Activated CD8-positive, alpha-beta memory T cell treated with anti-CD3 and anti-CD28 coated beads for 1 hour (primary cell): ENCODE measurements around the gene FRRS1.

Experiments
- DNase-seq, 2 donors: peaks; one replicate each; pipeline ENCODE4 v3.0.0-alpha.2; 2020; ENCODE audit warnings: low read depth in 1 of 2; ENCODE audit errors: extremely low read depth in 1 of 2

FRRS1 gene

DNA sequence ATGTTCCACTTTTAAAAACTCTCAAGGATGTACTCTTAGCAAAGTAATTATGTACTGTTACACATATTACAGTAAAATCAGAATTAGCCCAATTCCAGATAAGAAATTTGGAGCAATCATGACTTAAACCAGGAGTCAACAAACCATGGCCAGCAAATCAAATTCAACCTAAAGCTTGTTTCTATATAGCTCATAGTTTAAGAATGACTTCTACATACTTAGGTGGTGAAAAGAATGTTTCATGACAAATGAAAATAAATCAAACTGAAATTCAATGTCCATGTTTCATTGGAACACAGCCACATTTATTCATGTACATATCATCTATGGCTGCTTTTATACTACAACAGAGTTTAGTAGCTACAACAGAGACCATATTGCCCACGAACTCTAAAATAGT, 35.1 kb downstream of the FRRS1 start:
- DNase-seq = no peak

DNA sequence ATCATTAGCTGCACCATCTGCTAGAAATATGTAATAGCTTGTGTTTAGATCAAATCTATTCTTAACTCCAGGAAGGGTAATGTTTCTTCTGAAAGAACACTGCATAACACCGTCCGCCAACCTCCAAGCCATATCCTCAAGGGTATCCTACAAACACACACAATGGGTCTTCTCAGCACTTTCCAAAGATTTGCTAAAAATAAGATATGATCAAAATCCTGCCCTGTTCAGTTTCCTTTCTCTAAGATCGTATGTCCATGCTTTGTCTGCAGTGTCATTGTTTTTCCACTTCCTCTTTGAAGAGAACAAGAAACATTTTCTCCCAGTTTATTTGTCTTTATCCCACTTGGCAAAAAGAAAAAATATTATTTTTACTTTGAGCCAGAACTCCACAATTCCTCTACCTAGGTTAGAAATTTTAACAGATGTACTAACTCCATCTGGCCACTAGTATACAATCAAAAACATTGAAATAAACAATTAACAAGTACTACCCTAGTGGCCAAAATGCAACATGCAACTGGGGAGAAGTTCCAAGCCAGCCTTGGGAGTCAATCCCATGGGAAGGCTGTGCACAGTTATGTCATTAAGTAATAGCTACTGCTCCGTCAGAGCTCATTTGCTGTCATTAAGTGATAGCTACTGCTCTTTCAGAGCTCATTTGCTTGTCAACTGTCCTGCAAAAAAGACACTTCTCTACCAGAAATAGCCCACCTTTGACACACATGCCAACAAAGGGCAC, 37.8 kb downstream of the FRRS1 start:
- DNase-seq = no peak

DNA sequence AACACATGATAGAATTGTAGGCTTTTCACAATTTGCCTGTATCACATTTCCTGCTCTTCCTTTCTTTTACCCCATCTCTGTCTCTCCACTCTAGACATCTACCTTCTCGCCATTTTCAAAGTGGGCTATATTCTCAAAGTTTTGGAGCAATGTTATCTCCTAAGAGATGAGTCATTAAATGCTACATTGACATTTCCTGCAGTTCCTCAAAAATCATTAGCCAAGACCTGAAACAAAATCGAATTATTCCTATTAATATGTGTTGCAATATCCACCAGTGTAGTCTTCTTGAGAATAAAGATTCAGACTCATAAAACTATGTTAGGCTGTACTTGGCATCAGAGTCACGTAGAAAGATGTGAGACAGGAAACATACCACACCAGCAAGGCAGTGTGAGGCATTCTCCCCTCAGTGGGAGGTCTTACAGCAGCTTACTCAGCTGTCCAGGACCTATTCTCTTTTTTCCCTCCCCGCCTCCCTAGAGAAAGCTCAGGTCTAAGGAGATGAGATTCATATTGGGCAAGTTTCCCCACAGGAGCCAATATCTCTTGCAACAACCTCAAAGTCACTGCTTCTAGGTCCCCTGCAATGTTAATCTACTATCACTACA, 38.8 kb downstream of the FRRS1 start:
- no peak for DNase-seq

DNA sequence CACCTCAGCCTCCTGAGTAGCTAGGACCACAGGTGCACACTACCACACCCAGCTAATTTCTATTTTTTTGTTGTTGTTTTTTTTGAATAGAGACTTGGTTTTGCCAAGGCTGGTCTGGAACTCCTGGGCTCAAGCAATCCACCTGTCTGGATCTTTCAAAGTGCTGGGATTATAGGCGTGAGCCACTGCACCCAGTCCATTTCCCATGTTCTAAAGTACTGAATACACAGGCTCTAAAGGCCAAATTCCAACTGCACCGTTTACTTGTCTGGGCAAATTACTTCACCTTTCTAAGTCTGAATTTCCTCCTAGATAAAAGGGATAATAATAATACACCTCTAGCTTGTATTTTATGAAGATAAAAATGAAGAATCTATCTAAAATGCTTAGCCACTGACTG, 39.6 kb downstream of the FRRS1 start:
- no peak for DNase-seq

DNA sequence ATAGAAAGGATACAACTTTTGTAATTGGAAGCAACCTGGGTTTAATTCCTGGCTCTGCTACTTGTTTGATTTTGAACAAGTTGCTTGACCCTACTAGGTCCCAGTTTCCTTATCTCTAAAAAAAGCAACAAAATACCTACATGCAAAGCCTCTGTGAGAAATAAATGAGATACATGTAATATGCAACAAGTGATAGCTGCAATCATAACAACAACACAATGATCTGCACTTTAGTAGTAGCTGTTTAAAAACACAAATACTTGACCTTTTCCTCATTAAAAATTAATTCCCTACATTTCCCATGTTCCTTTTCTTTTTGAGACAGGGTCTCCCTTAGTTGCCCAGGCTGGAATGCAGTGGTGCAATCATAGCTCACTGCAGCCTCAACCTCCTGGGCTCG, 40.0 kb downstream of the FRRS1 start:
- no peak for DNase-seq

DNA sequence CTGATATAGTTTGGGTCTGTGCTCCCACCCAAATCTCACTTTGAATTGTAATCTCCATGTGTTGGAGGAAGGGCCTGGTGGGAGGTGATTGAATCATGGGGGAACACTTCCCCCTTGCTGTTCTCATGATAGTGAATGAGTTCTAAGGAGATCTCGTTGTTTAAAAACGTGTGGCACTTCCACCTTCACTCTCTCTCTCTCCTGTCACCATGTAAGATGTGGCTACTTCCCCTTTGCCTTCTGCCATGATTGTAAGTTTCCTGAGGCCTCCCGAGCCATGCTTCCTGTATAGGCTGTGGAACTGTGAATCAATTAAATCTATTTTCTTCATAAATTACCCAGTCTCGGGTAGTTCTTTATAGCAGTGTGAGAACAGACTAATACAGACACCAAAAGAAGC, 40.4 kb downstream of the FRRS1 start:
- DNase-seq = no peak

DNA sequence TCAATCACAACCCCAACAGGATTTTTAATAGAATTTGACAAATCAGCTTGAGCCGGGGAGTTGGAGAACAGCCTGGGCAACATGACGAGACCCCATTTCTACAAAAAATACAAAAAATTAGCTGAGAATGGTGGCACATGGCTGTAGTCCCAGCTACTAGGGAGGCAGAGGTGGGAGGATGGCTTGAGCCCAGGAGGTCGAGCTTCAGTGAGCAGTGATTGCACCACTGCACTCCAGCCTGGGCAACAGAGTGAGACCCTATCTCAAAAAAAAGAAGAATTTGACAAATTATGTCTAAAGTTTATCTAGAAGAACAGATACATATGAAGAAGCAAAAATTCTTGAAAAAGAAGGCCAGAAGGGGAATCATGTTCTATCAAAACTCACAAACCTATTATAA, 43.2 kb downstream of the FRRS1 start:
- no peak for DNase-seq

DNA sequence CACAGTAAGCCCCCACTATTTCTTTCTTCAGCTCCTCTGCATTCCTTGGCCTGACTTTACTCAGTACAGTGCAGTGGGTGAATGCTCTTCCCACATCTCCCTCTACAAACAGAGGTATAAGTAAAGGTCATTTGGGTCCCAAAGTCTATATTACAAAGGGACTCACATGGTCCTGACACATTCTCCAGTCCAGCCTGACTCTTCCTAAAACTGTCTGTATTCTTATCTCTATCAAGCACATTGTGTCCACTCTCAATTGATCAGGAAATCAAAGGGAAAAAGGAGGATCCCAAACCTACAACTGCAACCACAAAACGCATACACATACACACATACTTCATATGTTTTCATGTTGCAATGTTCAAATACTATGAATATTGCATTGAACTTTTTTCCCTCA, 49.4 kb downstream of the FRRS1 start:
- DNase-seq = no peak

DNA sequence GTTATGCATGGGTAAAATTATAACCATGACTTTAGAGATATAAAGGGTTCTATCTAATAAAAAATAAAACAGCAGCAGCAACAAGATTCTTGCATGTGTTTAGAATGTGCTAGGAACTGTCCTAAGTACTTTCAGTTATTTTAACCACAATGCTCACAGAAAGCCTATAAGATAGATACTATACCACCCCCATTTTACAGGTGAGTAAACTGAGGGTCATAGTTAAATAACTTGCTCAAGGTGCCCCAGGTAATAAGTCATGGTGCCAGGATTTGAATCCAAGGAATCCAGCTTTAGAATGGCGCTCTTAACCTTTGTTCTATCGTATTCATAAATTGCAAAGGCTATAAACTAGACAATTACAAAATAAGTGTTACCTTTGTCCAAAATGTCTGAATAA, 53.4 kb downstream of the FRRS1 start:
- no peak for DNase-seq

DNA sequence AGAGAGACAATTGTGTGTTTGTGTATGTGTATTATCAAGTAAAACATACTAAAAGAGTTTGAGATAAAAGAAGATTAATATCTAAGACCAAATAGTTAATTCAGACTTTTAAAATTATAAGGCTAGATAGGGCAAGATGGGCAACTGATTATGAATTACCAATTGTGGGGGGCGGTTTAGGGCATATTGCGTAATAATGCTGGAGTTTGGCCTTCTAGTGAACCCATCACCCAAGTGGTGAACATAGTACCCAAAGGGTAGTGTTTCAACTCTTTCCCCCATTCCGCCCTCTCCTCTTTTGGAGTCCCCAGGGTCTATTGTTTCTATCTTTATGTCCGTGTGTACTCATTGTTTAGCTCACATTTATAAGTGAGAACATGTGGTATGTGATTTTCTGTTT, 55.4 kb downstream of the FRRS1 start:
- DNase-seq = no peak

DNA sequence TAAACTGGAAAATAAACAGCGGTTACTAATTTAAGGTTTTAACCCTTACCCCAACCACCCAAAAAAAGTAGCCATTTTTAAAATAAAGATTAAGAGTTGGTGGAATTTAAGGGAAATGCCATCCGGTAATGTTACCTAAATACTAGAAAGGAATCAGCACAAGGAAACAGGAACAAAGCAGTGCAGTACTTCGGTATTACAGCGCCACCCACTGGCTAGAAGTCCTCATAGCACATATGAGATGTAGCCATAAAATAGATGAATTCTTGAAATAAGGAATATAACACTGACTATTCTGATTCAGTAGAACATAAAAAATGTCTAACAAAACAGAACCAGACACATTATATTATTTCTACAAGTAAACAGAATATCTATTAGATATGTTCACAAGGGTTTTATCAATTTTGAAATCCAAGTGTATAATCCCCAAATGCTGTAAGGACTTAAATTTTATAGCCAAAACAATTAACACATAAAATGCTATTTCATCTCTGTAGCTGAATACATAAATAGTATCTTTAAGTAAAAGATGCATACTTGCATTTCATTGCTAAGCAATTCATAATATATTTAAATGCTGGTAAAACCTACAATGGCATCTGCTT, 58.8 kb downstream of the FRRS1 start:
- DNase-seq = peak in 1 of 2 donors; percentile 23

DNA sequence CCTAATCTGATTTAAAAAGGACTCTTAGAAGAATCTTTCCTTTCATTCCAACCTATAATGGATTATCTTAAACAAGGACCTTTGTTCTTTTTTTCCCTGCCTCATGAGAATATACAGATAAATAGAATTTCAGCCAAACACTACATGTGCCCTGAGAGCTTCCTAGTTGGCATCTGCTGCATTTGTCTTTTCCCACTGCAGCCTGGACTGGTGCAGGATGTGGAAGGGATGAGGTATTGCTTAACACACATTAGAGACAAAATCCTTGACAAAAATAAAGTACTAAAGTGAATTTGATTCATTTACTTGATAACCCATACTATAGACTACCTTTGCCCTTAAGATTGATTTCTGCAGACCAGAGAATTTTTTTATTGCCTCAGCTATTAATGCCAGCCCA, 61.0 kb downstream of the FRRS1 start:
- no peak for DNase-seq

DNA sequence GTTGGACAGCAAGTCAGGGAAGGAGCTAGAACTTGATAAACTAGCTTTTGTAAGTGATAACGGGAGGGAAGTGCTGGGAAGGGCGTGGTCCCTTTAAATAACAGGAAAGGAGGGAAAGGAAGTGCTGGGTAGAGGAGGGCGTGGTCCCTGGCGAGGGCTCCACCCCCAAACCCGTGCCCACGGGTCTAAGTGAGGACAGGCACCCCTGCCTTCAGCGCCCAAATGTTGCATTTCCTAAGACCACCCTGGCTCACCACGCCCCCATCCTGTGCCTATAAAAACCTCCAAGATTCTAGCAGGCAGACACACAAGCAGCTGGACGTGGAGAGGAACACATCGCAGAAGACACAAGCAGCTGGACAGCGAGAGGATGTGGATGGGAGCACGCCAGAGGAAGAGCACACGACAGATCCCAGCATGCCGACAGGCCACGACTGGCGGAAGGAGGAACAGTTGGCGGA, 62.0 kb downstream of the FRRS1 start:
- DNase-seq = no peak

DNA sequence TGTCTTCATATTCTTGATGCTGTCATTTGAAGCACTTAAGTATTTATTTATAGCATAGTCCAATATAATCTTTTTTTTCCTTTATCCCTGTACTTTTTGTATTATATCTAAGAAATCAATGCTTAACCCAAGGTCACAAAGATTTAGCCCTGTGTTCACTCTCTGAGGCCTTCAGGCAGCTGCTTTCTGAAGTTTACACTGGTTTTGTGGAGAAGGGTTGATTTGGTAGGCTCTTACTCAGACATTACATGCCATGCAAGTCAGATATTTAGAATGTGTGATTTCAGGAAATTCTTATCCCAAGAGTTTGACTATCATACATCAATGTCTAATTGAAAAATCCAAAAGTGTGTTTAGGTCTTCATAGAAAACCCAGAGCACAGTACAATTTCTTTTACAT, 64.2 kb downstream of the FRRS1 start:
- DNase-seq = no peak

DNA sequence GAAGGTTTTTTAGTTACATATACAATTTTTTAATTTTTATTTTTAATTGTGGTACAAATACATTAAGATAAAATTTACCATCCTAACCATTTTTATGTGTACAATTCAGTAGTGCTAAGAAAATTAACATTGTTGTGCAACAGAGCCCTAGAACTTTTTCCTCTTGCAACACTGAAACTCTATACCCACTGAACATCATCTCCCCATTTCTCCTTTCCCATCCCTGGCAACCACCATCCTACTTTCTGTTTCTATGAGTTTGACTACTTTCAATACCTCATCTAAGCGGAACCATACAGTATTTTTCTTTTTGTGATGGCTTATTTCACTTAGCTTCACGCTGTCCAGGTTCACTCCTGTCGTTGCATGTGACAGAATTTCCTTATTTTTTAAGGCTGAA, 66.4 kb downstream of the FRRS1 start:
- no peak for DNase-seq

DNA sequence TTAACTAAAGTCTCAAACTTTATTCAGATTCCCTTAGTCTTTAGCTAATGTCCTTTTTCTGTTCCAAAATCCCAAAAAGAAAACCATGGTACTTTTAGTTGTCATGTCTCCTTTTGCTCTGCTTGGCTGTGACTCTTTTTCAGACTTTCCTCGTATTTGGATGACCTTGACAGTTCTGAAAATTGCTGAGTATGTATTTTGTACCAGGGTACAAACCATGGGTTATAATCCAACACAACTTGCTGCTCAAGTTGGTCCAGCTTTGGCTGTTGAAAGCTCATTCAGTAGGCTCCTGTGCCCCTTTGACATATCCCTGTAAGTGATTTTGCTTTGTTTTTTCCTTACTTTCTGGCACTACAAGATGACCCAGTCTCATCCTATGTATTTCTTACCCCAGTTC, 68.9 kb downstream of the FRRS1 start:
- DNase-seq = no peak

DNA sequence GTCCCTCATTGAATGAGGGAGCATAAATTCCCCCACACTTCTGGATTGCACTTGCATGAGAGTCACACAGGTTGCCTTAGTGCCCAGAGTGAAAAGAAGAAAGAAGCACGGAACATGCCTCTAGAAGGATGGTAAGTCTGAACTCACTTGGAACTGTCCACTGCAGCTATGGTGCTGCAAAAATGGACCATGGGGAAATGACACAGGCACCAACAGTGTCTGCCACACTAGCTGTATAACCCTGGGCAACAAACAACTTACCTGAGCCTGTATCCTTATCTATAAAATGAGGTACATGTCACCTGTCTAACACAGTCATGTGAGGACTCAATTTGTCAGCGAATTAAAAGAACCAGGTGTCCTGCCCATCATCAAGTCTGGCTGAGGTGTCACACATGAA, 69.8 kb downstream of the FRRS1 start:
- DNase-seq = no peak

DNA sequence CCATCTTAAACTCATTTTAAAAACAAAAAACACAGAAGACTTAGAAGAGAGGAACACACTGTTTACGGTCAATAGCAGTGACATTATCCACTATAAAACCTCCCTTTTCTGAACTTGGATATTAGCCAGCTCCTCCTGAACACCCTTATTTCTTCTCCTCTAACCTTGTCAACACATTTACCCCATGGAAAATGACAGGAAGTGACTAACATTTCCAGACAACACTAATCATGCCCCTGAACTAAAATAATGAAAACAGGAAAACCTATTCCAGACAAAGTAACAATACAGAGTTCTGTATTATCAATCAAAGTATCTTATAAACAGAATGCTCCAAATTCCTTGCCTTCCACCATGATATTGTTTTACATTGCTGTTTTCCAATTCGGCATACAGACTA, 75.3 kb downstream of the FRRS1 start:
- DNase-seq = no peak

DNA sequence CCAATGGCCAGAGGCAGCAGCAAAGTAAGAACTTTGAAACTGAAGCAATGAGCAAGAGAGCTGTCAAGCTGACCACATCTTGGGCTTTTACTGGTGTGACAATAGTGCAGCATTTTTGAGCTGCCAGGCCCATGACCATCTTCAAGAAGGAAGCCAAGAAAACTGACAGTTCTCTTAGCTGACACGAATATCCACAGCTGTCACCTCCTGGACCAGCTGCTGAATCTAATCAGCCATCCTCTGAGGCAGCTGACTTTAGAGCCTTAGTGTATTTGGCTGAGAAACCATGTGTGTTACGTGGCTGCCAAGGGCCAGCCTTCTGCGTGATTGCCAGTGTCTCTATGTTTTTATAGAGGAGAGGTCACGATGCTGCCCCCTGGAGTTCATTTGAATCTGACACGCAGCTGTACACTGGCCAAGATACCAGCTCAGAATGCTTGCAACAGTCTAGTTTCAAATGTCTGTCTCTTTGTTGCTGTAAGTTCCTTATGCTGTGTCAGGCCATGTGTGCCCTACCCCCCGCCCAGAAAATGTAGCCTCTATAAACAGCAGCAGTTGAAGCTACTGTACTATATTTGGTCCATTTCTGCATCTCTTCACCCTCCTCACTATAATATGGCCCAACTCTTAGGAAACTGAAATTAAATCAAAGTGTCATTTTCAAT, 80.8 kb downstream of the FRRS1 start:
- DNase-seq = peak in 1 of 2 donors; percentile 2

DNA sequence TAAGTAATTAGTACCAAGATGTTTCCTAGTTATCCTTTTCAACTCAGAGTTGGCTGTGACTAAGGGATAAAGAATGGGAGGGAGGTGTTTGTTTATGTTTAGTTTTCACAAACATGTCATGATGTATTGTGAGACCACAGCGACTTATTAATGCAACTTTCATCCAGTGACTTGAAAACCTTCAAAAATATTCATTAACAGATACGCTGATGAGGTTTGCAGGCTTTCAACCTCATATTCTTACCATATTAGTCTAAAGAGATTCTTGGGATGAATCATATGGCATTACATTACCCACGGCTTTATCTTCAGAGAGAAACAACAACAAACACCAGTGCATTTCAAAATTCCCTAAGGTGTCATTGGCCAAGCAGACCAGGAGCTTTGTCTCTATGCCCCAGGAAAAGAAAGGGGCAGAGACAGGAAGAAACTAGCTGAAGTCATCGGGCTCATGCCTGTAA, 84.1 kb downstream of the FRRS1 start:
- DNase-seq = no peak

DNA sequence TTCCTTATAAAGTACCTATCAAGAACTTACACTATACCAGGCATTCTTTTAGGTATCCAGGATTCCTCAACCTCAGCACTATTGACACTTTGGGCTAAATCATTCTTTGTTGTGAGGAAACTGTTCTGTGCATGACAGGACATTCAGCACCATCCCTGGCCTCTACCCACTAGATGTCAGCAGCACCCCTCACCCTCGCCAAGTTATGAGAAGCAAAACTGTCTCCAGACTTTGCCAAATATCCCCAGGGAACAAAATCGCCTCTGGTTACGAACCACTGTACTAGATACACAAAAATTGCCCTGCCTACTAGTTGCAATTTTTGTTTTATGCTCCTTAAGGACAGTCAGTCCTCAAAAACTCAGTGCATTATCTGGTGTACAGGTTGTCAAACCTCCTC, 84.9 kb downstream of the FRRS1 start:
- no peak for DNase-seq

DNA sequence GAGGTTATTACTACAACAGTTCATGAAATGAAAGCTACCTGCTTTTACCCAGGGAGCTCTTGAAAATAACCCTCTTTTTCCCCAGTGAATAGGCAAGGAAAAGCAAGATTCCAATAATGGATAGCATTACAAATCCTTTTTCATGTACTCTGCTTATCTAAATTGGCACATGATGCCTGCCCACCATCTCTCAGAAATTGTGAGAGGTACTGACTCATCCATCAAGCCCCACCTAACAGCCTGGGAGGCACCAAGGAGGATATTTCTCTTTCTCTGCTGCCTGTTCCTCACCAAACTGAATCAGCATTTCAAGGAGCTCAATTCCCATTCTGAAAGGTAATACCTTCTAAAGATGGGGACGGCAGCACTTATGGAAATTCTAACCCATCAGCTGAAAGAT, 86.2 kb downstream of the FRRS1 start:
- no peak for DNase-seq
